Measurements from ENCODE around the gene MARVELD3. TPM values are rescaled to one million over a fixed set of nuclear protein-coding genes. Genes with fewer than 3 reads are reported as not detected.

The MARVELD3 gene
- total and polyA plus RNA-seq, 2 of the 8 experiments (the other 6 are each of a cell fraction or from before 2014, with no cell fraction given): 18.0 to 34.8 TPM

GRCh38 chr16:71584543-71585317 is 41.3 kb upstream of the MARVELD3 start:
- H2AFZ ChIP-seq (ENCODE audit: low read length): no peak overlapping the region
- no peaks in the 10 kb centered on the region for H3K79me1 ChIP-seq (ENCODE audit: low read depth, low read length)
- H2AK5ac ChIP-seq (ENCODE audit: low read depth, low read length): no peak overlapping the region
- no peak overlapping the region for H3K27ac ChIP-seq (ENCODE audit: low read depth, low read length)
- WGBS, 2 experiments (ENCODE audit: extremely low coverage in 1 of 2, insufficient coverage in 1 of 2, insufficient read length in 1 of 2, insufficient replicate concordance in 2 of 2, low coverage in 1 of 2, low lambda C conversion rate in 2 of 2, missing lambda C conversion rate in 1 of 2): 94% methylated on average over 3 of the region's 3 CpGs; no CpG with 5 or more reads in 1 of the 2 experiments
- H3K23ac ChIP-seq (ENCODE audit: insufficient read length): no peak overlapping the region
- H2BK20ac ChIP-seq (ENCODE audit: low read length): no peak overlapping the region
- H2BK5ac ChIP-seq (ENCODE audit: low read depth, low read length): no peak overlapping the region
- CTCF ChIA-PET (ENCODE audit: partially characterized antibody): interaction anchor here (0.9 to 1.5 kb wide), 2 partner anchors 19 to 26 kb away, joined by 3 read pairs; no protein-coding TSS in a partner anchor
- DNase-seq (ENCODE audit: low read depth in 1 of 2, low spot score in 2 of 2) (no peak), FAIRE-seq (no peak)
- H3K36me3 ChIP-seq (ENCODE audit: control insufficient read depth in 2 of 4, insufficient read depth in 4 of 4, low read length in 3 of 4): no peaks in the 10 kb centered on the region
- no peaks in the 10 kb centered on the region for H4K20me1 ChIP-seq (replicated peaks in 1 of 2; ENCODE audit: control insufficient read depth in 1 of 2, insufficient read depth in 2 of 2, low read length in 2 of 2)
- POLR2A ChIA-PET (ENCODE audit: partially characterized antibody): interaction anchor here (0.7 to 1.2 kb wide), 2 partner anchors 11 to 20 kb away, joined by 3 read pairs; no protein-coding TSS in a partner anchor
- no peak overlapping the region for H3K4ac ChIP-seq (replicated peaks; ENCODE audit: insufficient read length, low read depth, low read length)
- no peak overlapping the region for H4K5ac ChIP-seq (ENCODE audit: insufficient read length, low read depth, low read length)
- H2BK120ac ChIP-seq (replicated peaks; ENCODE audit: low read depth, low read length): no peak overlapping the region
- H3K4me2 ChIP-seq (ENCODE audit: insufficient read depth in 1 of 2, low read depth in 2 of 2, low read length in 2 of 2): no peak overlapping the region
- H2BK15ac ChIP-seq (ENCODE audit: low read length): no peak overlapping the region
- H3K4me3 ChIP-seq (ENCODE audit: extremely low read depth in 1 of 4, insufficient read depth in 2 of 4, low read depth in 3 of 4, low read length in 4 of 4): no peak overlapping the region
- no peak overlapping the region for H3K9ac ChIP-seq (replicated peaks in 1 of 4; ENCODE audit: extremely low read depth in 1 of 4, low read depth in 3 of 4, low read length in 3 of 4)
- H3K18ac ChIP-seq (ENCODE audit: extremely low read depth, low read length): no peak overlapping the region
- H3K9me3 ChIP-seq (ENCODE audit: insufficient read depth in 2 of 2, low read depth in 1 of 2, low read length in 1 of 2): no peaks in the 10 kb centered on the region; a peak in 1 of 4 replicates
- no peak overlapping the region for H2BK12ac ChIP-seq (ENCODE audit: low read depth, low read length)
- H3K4me1 ChIP-seq (replicated peaks in 1 of 4; ENCODE audit: control insufficient read depth in 3 of 4, insufficient read depth in 4 of 4, low read length in 3 of 4): no peaks in the 10 kb centered on the region
- no peak overlapping the region for H3K14ac ChIP-seq (ENCODE audit: insufficient read length)
- no peak overlapping the region for H4K8ac ChIP-seq (ENCODE audit: extremely low read depth, insufficient read depth, low read length)
- H3K23me2 ChIP-seq (ENCODE audit: low read depth, low read length): no peaks in the 10 kb centered on the region
- no peaks in the 10 kb centered on the region for H3K27me3 ChIP-seq (replicated peaks in 1 of 4; ENCODE audit: control insufficient read depth in 3 of 4, extremely low read depth in 1 of 4, insufficient read depth in 3 of 4, low read length in 3 of 4)
- TF ChIP-seq KDM4A (IDR thresholded peaks at IDR 0.05; ENCODE audit: low read depth, low read length, severe bottlenecking) (no peak), SUZ12 (IDR thresholded peaks at IDR 0.05; ENCODE audit: low read length) (no peak), POLR2AphosphoS5 (IDR thresholded peaks at IDR 0.05; ENCODE audit: low read depth, low read length) (no peak), YY1 (IDR thresholded peaks at IDR 0.05; ENCODE audit: low read depth, low read length) (no peak), USF2 (IDR thresholded peaks at IDR 0.05; ENCODE audit: low read length) (no peak), RFX5 (IDR thresholded peaks at IDR 0.05; ENCODE audit: borderline replicate concordance, low read depth, low read length) (no peak), CBX8 (IDR thresholded peaks at IDR 0.05; ENCODE audit: borderline replicate concordance, low read depth, low read length) (no peak), BRCA1 (IDR thresholded peaks at IDR 0.05; ENCODE audit: low read depth, low read length) (no peak)
- H3K79me2 ChIP-seq (ENCODE audit: control insufficient read depth in 1 of 2, insufficient read depth in 2 of 2, low read length in 2 of 2): no peaks in the 10 kb centered on the region
- no peak overlapping the region for H3K56ac ChIP-seq (replicated peaks; ENCODE audit: insufficient read length, low read depth, low read length)
- H4K91ac ChIP-seq (replicated peaks; ENCODE audit: insufficient read length, low read length): no peak overlapping the region

Data from H1 (cell line).